HG02571 (cell line): ENCODE data around the gene SEPSECS.

Source experiments
- ATAC-seq: cut with Tn5 transposase; IDR thresholded peaks from one replicate; pipeline ENCODE4 v1.9.1; 2021; ENCODE audit warnings: mild to moderate bottlenecking, moderate library complexity; ENCODE audit not compliant: unreplicated experiment

The SEPSECS gene

GRCh38 chr4:25157081-25157480, 3.2 kb downstream of the SEPSECS start:
- ATAC-seq, result no peak

DNA sequence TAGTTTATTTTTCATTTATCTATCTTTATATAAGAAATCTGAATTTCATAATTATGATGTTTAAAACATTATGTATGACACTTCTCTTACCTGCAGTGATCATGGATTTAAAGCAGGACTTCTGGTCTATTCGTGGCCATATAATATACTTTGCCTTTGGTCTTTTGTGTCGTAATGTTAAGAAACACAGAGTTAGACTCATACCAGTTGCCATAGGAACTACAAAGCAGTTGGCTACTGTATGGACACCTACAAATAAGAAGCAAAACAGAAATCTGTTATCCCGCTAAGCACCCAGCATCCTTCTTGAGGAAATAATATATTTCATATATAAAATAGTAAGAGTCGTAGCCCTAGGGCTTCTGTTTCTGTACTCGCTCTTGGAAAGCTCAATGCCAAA, 4.3 kb downstream of the SEPSECS start:
- ATAC-seq, result no peak

GRCh38 chr4:25154594-25155265, 5.5 kb downstream of the SEPSECS start:
- no peak for ATAC-seq

DNA sequence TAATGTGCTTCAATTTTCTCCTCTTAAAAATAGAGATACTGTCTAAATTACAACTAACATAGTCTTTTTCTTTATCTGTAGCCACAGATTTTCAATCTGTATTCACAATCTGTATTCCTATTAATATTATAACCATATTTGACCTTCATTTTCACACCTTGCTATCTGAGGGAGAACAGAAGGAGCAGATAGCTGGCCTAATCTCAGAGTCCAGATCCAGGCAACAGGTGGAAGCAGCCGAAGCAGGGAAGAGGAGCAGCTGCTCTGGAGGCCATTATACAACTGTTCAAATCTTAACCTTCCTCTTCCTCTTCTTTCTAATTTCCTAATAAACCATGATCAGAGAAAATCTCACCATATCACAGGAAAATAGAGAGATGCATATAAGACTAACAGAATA, 14.2 kb downstream of the SEPSECS start:
- no peak for ATAC-seq

DNA sequence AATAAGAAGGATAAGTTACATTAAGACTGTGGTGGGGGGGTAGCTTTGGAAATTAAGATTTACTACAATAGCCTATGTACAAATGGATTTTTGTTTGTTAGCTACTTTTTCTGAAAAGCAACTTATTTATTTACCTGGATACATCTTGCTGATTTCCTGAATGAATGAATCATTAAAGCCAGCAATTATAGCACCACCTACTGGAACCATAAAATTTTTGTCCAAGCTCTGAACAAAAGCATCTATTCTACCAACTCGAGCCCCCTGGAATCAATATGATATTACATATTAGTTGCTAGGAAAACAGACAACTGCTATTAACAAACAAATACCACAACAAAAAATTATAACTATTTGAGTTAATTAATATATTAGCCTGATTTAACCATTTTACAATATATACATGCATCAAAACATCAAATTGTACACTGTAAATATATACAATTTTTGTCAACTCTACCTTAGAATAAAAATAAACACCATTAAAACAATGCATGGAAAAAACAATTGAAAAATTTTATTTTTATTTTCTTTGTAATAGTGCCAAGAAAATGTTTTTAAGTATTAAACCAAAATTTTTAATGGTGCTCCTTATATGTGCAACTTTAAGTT, 15.3 kb downstream of the SEPSECS start:
- no peak for ATAC-seq

DNA sequence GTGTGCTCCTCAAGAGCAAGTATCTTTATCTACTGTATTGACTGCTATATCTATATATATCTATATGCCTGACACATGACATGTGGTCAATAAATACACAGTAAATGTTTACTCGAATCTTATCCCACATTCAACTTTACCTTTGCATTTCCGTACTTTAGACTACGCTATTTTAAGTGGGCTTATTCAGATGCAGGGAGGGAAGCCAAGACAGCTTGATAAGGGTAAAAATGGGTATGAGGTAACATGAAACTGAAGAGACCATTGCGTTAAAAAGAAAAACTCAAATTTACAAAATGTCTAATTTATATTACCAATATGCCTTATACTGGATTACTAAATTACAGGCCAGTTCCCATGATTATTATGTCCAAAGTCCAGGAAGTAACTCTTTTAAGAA, 17.8 kb downstream of the SEPSECS start:
- ATAC-seq, result no peak

- no peak for ATAC-seq
Observed at GRCh38 chr4:25141592-25141991, 18.7 kb downstream of the SEPSECS start.

DNA sequence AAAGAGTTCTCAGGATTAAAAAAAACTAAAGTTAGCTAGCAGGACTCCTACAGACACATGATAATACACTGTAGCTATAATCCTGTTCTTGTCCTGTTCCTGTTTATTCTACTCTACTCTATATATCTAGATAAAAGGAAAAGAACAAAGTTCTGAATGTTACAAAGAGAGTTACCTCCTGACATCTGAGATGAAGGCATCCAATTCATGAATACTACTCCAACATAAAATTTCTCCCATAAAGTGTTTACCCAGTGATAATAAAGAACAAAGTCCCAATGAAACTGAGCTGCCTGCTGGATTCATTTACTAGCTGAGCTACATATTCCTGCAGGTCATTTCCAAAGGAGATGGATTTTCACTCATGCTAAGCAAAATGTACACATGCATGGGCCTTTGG, 27.1 kb downstream of the SEPSECS start:
- ATAC-seq, result no peak

DNA sequence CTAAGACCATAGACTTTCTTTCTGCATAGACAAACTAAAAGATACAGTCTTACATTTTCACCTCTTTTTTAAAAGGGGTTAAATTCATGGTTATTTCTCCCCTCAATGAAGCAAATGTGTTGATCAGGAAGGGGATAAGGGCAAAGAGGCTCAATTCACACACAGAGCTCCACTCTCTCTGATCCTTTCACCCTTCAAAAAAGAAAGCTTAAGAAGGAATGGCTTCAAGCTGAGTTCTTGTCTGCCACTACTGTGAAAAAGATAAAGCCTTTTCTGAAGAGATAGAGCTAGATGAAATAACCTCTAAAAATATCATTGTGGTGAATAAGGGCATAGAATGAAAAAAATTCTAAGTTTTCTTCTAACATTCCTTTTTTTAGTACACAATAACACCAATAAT, 28.3 kb downstream of the SEPSECS start:
- no peak for ATAC-seq

DNA sequence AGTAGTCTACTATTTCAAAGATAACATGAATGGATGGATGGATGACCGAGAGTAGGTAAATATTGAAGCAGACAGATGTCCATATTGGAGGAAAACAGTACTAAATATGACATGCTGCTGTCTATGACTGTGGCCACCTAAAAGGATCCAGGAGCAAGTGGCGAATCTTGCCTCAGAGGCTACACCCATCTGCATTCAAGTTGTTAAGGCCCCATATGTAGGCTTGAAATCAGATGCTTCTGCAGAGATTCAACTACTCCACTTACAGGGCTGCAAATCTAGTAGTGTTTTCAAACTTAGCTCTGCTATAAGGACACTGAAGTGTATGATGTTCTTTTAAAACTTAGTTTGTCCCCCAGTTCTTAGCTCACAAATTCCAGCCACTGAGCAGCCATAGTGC, 28.9 kb downstream of the SEPSECS start:
- ATAC-seq, result no peak

DNA sequence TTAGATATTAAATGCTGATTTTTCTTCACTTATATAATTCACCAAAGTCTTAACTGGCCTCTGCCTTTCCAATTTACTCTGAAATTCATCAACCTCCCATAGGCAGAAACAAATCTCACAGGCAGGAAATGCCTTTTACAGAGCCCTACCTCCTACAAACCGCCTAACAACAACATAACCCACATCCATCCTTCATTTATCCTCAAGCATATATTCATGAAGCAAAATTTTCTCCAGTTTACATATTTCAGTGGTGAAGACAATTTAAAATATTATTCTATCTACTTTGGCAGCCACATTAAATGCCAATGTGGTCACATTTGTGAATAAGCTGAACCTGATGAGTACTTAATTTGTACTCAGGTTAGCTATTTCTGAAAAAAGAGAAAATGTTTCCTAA, 30.3 kb downstream of the SEPSECS start:
- ATAC-seq, result no peak

GRCh38 chr4:25128671-25129070, 31.6 kb downstream of the SEPSECS start:
- ATAC-seq, result no peak

DNA sequence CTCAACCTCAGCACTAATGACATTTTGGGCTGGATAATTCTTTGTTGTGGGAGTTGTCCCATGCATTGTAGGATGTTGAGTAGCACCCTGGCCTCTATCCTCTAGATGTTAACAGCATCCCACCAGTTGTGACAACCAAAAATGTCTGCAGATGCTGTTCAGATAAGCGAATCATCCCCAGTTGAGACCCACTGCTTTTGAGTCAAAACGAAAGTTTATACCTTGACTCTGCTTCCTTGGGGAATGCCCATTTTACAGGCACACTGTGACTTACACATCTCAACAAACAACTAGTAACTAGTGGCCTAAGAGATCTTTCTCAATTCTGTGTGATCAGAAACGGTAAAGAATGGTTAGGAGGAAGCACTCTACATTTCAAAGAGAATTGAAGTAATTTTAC, 37.0 kb downstream of the SEPSECS start:
- peak; percentile 87 for ATAC-seq

DNA sequence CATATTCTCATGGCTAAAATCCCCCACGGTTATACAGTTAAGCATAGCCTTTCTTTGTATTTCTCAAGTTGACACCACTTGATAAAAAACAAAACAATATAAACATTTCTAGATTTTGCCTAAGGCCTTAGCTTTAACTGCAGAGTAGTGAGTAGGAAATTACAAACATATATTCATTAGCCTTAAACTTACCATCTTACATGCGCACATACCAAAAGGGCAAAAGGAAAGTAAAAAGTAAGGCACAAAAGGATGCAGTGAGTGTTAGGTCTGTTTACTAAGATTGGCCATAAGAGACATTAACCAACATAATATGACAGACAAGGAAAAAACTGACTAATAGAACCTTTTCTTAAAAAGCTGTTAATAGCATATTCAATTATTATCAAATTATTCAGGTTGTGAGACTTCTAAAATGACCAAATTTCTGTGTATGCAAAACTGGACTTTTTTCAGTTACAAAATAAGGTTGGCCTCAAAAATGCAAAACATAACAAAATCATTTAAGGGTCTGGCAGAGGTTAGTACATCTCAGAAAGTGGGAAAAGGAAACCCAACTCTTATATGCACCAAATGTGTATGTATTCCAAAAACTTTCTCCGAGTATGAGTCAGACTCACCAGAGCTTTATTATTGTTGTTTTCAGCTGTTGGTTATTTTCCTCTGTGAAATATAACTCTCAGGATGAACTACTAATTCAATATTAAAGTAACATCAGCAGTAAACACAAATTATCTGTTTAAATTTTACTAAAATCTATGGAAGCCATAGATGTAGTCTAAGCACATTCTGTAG, 39.9 kb downstream of the SEPSECS start:
- ATAC-seq, result no peak

DNA sequence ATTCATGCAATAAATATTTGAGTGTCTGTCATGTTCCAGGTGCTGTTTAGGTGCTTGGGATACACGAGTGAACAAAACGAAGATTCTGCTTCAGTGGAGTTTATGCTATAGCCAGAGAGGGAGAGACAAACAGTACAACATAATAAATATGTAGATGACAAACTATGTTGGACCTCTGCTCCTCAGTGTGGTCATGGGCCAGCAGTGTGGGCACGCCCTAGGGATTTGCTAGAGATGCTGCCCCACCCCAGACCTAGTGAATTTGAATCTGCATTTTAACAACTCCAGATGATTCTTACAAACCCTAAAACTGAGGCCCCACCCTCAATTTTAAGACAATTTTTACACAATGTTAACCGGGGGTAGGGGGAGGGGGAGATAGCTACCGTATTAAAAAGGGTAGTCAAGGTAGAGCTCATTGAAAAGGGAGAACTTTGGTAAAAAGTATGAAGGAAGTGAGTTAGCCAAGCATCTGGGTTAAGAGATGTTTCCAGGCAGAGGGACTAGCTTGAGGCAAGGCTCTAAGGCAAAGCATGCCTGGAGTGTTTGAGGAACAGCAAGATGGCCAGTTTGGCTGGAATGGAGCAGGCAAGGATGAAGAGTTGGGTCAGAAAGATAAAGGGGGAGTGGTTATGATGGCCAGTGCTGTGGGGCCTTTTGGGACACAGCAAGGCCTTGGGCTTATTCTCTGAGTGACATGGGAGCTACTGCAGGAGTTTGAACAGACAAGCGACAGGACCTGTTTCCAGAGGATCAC, 42.4 kb downstream of the SEPSECS start:
- ATAC-seq, result no peak

DNA sequence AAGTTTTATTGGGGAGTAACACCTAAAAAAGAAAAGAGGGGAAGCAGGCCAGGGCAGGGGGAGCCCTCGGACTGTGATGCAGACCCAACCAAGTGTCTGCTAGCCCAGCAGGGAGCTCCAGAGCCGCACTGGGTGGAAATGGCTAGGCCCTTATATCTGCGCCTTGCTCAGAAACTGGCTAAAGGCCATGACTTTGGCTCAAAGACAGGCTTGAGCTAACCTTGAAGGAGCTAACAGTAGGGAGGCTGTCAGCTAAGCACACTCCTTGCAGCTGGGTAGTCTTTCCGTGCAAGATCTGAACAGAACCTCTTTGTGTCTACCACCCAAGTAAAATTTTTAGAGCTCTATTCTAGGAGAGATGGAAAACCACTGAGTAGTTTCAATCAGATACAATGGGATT, 43.0 kb downstream of the SEPSECS start:
- ATAC-seq, result no peak

DNA sequence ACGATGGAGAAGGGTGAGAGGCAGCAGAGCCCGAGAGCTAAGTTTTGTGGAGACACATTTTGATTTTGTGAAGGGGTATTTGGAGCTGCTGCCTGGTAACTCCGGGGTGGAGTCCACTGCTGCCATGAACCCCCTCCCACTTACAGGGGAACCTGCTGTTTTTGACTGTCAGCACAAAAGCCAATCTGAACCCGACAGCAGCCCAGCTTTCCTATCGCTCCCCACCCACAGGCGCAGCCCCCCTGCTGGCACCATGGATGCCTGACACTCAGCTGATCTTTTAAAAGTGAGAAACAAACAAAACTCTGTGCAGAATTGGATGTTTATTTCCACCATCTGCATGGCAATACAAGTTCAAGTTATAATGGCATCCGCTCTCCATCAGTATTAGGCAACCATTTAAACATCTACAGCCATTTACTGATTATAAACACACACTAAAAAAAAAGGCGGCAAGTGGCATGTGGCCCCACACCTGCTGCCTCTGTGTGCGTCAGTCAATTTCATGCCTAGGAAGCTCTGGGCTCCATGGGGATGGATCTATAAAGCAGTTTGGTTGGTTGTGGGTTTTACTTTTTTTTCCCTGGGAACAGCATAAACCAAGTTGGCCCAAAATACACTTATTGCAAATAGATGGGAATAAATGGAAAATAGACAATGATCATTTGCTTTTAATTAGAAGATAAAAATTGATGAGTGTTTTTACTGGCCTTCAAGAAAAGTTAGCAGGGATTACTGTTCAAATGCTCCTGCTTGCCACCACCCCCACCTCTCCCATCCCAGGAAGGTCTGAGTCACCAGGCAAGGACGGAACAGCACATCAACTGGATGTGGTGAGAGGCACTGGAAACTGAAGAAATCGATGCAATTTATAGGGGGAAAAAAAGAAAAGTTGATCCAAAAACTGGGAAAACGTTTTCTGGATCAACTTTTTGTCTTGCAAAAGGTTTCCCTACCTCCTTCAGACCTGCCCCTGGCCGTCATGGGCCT, 46.0 kb downstream of the SEPSECS start:
- ATAC-seq, result no peak

DNA sequence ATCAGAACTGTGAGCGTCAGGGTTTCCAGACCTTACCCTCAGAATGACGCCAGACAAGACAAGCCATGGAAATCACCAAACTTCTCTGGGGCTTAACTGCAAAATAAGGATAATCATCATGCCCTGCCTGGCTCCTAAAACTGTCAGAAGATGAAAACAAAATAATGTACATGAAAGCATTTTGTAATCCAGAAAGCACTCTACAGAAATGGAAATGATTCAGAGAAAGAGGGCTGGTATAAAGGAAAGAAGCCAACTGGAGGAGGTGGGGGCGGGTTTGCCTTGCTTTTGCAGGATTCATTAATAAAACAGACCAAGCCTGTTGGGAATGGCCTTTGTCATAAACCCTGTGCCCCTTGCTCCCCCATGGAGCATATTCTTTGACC, 47.3 kb downstream of the SEPSECS start:
- no peak for ATAC-seq

DNA sequence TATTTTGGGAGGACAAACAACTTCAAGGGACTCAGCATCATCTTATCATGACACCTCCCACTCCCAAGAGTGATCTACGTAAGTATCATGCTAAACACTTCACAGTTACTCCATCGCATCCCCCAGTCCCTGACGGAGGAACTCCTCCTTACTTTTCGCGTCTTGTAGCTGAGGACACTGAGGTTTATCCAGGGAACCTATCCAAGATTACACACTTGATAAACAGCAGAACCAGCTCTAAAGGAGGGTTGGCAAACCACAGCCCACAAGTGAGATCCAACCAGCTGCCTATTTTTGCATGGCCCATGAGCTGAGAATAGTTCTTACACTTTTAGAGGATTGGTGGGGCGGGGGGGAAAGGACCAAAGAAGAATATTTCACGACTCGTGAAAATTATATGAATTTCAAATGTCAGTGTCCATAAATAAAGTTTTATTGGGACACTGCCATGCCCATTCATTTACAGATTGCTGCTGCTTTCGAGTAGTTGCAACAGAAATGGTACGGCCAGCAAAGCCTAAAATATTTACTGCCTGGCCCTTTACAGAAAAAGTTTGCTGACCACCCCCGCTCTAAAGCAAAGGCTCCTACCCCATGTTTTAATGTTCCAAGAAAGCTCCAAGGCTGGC, 47.8 kb downstream of the SEPSECS start:
- ATAC-seq, result no peak

DNA sequence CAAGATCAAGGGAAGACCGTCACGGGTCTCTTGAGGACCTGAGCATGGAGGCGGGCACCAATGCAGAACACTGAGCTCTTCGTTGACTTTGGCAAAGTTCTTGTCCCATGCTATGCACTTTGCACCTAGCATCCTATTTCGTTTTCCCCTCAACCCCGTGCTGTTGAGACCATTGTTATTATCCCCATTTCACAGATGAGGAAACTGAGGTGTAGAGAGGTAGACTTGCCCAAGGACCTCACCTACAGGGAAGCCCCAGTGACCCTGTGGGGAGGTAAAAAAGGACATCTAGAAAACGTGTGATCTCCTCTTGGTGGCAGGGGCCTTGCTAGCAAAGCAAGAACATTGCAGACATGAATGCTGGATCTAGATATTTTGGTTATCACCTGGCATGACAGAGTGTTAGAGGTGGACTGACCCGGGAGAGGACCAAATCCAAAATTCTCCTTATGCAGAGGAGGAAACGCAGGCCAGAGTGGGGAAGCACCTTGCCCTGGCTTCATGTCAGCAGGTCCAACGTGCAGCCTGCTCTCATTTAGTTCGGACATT, 48.5 kb downstream of the SEPSECS start:
- ATAC-seq, result no peak
